ENCODE measurements around the gene KCNB1. TPM values are rescaled to one million over a fixed set of nuclear protein-coding genes. Genes with fewer than 3 reads are reported as not detected.
A peak's percentile ranks its signal among the peaks of the same experiment; 100 is the strongest.

The KCNB1 gene
- total RNA-seq, 1 donor: under 0.01 TPM

GRCh38 chr20:49384437-49385434, 97.7 kb downstream of the KCNB1 start:
- no peaks in the 10 kb centered on the region for H4K20me1 ChIP-seq (ENCODE audit: insufficient read depth, low read length)
- H3K79me2 ChIP-seq (ENCODE audit: insufficient read depth, low read length): no peaks in the 10 kb centered on the region
- H3K36me3 ChIP-seq (ENCODE audit: insufficient read depth, low read length): no peaks in the 10 kb centered on the region
- no peak overlapping the region for H3K27ac ChIP-seq (ENCODE audit: low read depth, low read length)
- TF ChIP-seq CTCF (IDR thresholded peaks at IDR 0.05; ENCODE audit: extremely low read depth, low read depth, low read length): peak; percentile 81
- H3K4me1 ChIP-seq (ENCODE audit: insufficient read depth, low read length): no peaks in the 10 kb centered on the region
- no peak overlapping the region for H2AFZ ChIP-seq (ENCODE audit: low read length)
- no peak overlapping the region for H3K4me2 ChIP-seq (ENCODE audit: insufficient read depth, low read length)
- no peak for DNase-seq (ENCODE audit: insufficient read length, low spot score, missing footprints)
- H3K27me3 ChIP-seq (ENCODE audit: insufficient read depth, low read length): peaks cover 23% of the 10 kb centered on the region
- H3K4me3 ChIP-seq (ENCODE audit: insufficient read depth, low read length): no peak overlapping the region
- H3K9me3 ChIP-seq (ENCODE audit: low read depth, low read length): no peaks in the 10 kb centered on the region

- no peak for TF ChIP-seq CTCF (IDR thresholded peaks at IDR 0.05; ENCODE audit: extremely low read depth, low read depth, low read length)
- peak; percentile 73 for DNase-seq (ENCODE audit: insufficient read length, low spot score, missing footprints)
These were observed 100.6 kb downstream of the KCNB1 start for GRCh38 chr20:49381558-49382493.

GRCh38 chr20:49380337-49380780, 102.1 kb downstream of the KCNB1 start:
- no peak for TF ChIP-seq CTCF (IDR thresholded peaks at IDR 0.05; ENCODE audit: extremely low read depth, low read depth, low read length)
- no peaks in the 10 kb centered on the region for H4K20me1 ChIP-seq (ENCODE audit: insufficient read depth, low read length)
- no peaks in the 10 kb centered on the region for H3K79me2 ChIP-seq (ENCODE audit: insufficient read depth, low read length)

More at GRCh38 chr20:49381558-49382493, 100.6 kb downstream of the KCNB1 start:
- Histone ChIP-seq H3K27me3 (ENCODE audit: insufficient read depth, low read length) (peaks cover 24% of the 10 kb centered on the region), H3K27ac (ENCODE audit: low read depth, low read length) (no peak overlapping the region), H2AFZ (ENCODE audit: low read length) (no peak overlapping the region), H3K36me3 (ENCODE audit: insufficient read depth, low read length) (no peaks in the 10 kb centered on the region), H3K79me2 (ENCODE audit: insufficient read depth, low read length) (no peaks in the 10 kb centered on the region), H4K20me1 (ENCODE audit: insufficient read depth, low read length) (no peaks in the 10 kb centered on the region), H3K4me2 (ENCODE audit: insufficient read depth, low read length) (no peak overlapping the region), H3K9me3 (ENCODE audit: low read depth, low read length) (no peaks in the 10 kb centered on the region), H3K4me1 (ENCODE audit: insufficient read depth, low read length) (no peaks in the 10 kb centered on the region), H3K4me3 (ENCODE audit: insufficient read depth, low read length) (no peak overlapping the region)

More at GRCh38 chr20:49380337-49380780, 102.1 kb downstream of the KCNB1 start:
- DNase-seq (ENCODE audit: insufficient read length, low spot score, missing footprints): no peak
- H3K4me2 ChIP-seq (ENCODE audit: insufficient read depth, low read length): no peak overlapping the region
- H3K4me3 ChIP-seq (ENCODE audit: insufficient read depth, low read length): no peak overlapping the region
- H3K36me3 ChIP-seq (ENCODE audit: insufficient read depth, low read length): no peaks in the 10 kb centered on the region
- no peaks in the 10 kb centered on the region for H3K4me1 ChIP-seq (ENCODE audit: insufficient read depth, low read length)
- H3K27ac ChIP-seq (ENCODE audit: low read depth, low read length): no peak overlapping the region
- peaks cover 24% of the 10 kb centered on the region for H3K27me3 ChIP-seq (ENCODE audit: insufficient read depth, low read length)
- no peaks in the 10 kb centered on the region for H3K9me3 ChIP-seq (ENCODE audit: low read depth, low read length)
- H2AFZ ChIP-seq (ENCODE audit: low read length): no peak overlapping the region

Measured in osteoblast (primary cell).